Measurements from ENCODE around the gene ARID1A.

GRCh38 chr1:26774462-26774861 lies 78.6 kb downstream of the ARID1A start:
- TF ChIP-seq, protein P1, sequence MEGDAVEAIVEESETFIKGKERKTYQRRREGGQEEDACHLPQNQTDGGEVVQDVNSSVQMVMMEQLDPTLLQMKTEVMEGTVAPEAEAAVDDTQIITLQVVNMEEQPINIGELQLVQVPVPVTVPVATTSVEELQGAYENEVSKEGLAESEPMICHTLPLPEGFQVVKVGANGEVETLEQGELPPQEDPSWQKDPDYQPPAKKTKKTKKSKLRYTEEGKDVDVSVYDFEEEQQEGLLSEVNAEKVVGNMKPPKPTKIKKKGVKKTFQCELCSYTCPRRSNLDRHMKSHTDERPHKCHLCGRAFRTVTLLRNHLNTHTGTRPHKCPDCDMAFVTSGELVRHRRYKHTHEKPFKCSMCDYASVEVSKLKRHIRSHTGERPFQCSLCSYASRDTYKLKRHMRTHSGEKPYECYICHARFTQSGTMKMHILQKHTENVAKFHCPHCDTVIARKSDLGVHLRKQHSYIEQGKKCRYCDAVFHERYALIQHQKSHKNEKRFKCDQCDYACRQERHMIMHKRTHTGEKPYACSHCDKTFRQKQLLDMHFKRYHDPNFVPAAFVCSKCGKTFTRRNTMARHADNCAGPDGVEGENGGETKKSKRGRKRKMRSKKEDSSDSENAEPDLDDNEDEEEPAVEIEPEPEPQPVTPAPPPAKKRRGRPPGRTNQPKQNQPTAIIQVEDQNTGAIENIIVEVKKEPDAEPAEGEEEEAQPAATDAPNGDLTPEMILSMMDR (conservative IDR thresholded peaks at IDR 0.05 in 1 of 2, IDR thresholded peaks at IDR 0.05 in 1 of 2; ENCODE audit: extremely low read depth in 1 of 2, insufficient read depth in 1 of 2, low read depth in 1 of 2, low read length in 2 of 2): no peak
- TF ChIP-seq EZH2 (IDR thresholded peaks at IDR 0.05; ENCODE audit: borderline replicate concordance, low read length): no peak
